Lower leg skin (tissue), 4 donors: ENCODE measurements around the gene HINT2. TPM values are rescaled to one million over a fixed set of nuclear protein-coding genes. Genes with fewer than 3 reads are reported as not detected.

Source experiments
- DNase-seq, 2 donors: peaks; one replicate each; pipeline ENCODE4 v3.0.0-alpha.2; 2019; ENCODE audit warnings: low spot score in 2 of 2
- H3K4me3 ChIP-seq: fragments of 200-600 bp; sonication (generic); 2 replicates; pipeline ENCODE4 v1.5.1; 2017; ENCODE audit warnings: mild to moderate bottlenecking, low read depth; ENCODE audit not compliant: poor library complexity, severe bottlenecking
- CTCF ChIP-seq, 3 donors: fragments of 450-650 bp; IDR thresholded peaks; one replicate each; pipeline ENCODE4 v1.5.1; 2016; ENCODE audit warnings: antibody characterized with exemption in 3 of 3, mild to moderate bottlenecking in 3 of 3, moderate library complexity in 2 of 3
- POLR2A ChIP-seq, 2 donors: fragments of 450-650 bp; IDR thresholded peaks; one replicate each; pipeline ENCODE4 v1.6.1; 2016 to 2017; ENCODE audit warnings: antibody characterized with exemption in 2 of 2, mild to moderate bottlenecking in 1 of 2, moderate library complexity in 1 of 2
- whole genome bisulfite sequencing, 2 donors: methylation state at CpG; one replicate each; pipeline ENCODE4 v1.1.5; 2018; 5-methylcytosine and 5-hydroxymethylcytosine counted together
- intact Hi-C: fragments of 100-400 bp; cut with DNase I; formaldehyde crosslinking; loops from one replicate; pipeline ENCODE4 v1.15.0; 2023; ENCODE audit warnings: low total_unique reads
- total RNA-seq, 4 donors: library from RNA; depleted of rRNA; stranded (reverse); fragments of >200 nt; gene quantifications; one replicate each; pipeline ENCODE4 v1.1.0, GENCODE V29; 2016

Gene HINT2
- total RNA-seq, 4 donors from 2014 or later, result 17.8 to 27.9 (median 19.9) TPM

GRCh38 chr9:35814106-35814840, 569 bp downstream of the HINT2 start:
- peak overlapping the region; percentile 72 for H3K4me3 ChIP-seq
- no peak for TF ChIP-seq CTCF (IDR thresholded peaks at IDR 0.05)
- no peak for TF ChIP-seq POLR2A (IDR thresholded peaks at IDR 0.05)
- peak in 1 of 2 donors; percentile 91 for DNase-seq
- 7 to 11% methylated on average over 19 to 27 of the region's 29 CpGs for WGBS, 2 donors
- intact Hi-C loops, result no loop called here

- H3K4me3 ChIP-seq, result no peak overlapping the region
- WGBS, 2 donors, result 75 to 78% methylated on average over 10 of the region's 10 CpGs
- intact Hi-C loops, result no loop called here
- no peak for DNase-seq
- TF ChIP-seq CTCF (IDR thresholded peaks at IDR 0.05), result no peak
- TF ChIP-seq POLR2A (IDR thresholded peaks at IDR 0.05), result no peak
Observed at GRCh38 chr9:35813434-35814105, 1.3 kb downstream of the HINT2 start.

GRCh38 chr9:35812025-35812602, 2.7 kb downstream of the HINT2 start, which contains the start of gene SPAG8:
TSS of gene SPAG8 (minus strand) at chr9:35812262. CDS start at chr9:35812147, 115 bp downstream.
- peak within 1 kb of the TSS; percentile 21 for H3K4me3 ChIP-seq
- DNase-seq, result peak; percentile 93 to 99
- 2 to 3% methylated on average over 27 to 28 of the region's 28 CpGs for WGBS, 2 donors
- intact Hi-C loops, result no loop called here
- no peak for TF ChIP-seq CTCF (IDR thresholded peaks at IDR 0.05)
- TF ChIP-seq POLR2A (IDR thresholded peaks at IDR 0.05), result no peak

- intact Hi-C loops, result no loop called here
- WGBS, 2 donors, result 5 to 19% methylated on average over 11 to 12 of the region's 12 CpGs
- peak overlapping the region; percentile 21 for H3K4me3 ChIP-seq
- no peak for DNase-seq
- TF ChIP-seq POLR2A (IDR thresholded peaks at IDR 0.05) (no peak), CTCF (IDR thresholded peaks at IDR 0.05) (no peak)
Observed at GRCh38 chr9:35811381-35812024, 3.3 kb downstream of the HINT2 start.

GRCh38 chr9:35810122-35810521, 4.7 kb downstream of the HINT2 start:
- intact Hi-C loops, result no loop called here
- no peak overlapping the region for H3K4me3 ChIP-seq
- WGBS, 2 donors, result 89 to 98% methylated on average over 6 to 7 of the region's 7 CpGs
- no peak for TF ChIP-seq CTCF (IDR thresholded peaks at IDR 0.05)
- no peak for TF ChIP-seq POLR2A (IDR thresholded peaks at IDR 0.05)
- no peak for DNase-seq
